ENCODE results near the gene PRIMA1.

PRIMA1 gene

GRCh38 chr14:93752980-93753561, 35.2 kb downstream of the PRIMA1 start:
- no peak for DNase-seq

- DNase-seq: no peak
Measured at GRCh38 chr14:93751946-93752655, 36.2 kb downstream of the PRIMA1 start.

DNA sequence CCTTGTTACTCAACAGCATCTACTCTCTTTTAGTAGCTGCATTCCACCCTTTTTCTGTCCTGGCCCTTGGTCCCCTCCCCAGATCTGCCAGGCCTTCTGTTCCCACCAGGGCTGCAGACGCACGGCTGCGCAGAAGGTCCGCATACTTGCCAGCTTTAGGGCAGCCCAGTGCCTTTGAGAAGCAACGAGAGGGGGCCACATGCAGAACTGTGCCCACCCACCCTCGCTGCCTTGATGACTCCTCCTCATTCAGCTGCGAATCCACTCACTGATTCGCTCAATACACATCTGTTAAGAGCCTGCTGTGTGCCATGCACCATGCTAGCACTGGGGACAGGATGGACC, 39.2 kb downstream of the PRIMA1 start:
- no peak for DNase-seq

DNA sequence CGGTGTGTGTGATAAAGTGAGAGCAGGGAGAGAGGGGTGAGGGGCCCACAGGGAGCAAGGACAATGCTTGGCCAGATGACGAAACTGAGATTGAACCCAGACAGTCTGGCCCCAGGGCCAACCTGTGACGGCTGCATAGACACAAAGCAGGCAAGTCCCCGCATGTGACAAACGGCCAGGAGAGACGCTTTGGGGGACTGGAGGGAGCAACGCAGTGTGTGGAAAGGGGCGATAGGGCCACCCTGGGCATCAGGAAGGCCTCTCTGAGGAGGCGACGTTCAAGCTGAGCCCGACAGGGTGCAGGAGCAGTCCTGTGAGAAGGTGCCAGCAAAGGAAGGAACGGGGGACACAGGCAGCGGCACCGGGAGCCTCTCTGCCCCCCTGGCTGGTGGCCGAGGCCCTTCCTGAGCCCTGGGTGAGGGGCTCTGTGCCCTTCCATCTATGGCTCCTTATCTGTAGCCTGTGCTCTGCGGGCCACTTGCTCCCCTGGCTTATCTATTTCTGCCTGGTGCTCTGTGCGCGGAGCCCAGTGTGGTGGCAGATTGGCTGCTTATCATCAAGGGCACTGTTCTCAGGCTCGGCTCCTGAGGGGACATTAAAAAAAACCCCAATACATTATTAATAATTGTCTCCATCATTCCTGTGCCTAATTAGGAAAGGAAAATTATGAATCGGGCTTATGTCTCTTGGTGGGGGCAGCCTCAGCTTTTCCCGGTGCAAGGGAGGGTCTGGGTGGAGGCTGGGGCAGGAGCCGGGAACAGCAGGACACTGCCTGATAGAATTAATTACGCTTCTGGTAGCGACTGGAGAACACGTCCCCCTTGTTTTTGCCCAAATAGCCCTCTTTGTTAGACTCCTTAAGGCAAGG, 39.8 kb downstream of the PRIMA1 start:
- no peak for DNase-seq

DNA sequence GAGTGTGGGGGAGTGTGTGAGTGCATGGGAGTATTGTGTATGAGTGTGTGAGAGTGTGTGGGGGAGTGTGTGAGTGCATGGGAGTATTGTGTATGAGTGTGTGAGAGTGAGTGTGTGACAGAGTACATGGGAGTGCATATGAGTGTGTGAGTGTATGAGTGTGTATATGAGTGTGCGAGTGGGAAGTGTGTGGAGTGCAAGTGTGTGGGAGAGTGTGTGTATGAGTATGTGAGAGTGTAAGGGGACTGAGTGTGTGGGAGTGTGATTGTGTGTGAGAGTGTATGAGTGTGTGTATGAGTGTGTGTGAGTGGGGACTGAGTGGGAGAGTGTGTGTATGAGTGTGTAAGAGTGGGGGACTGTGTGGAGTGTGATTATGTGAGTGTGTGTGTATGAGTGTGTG, 40.7 kb downstream of the PRIMA1 start:
- no peak for DNase-seq

DNA sequence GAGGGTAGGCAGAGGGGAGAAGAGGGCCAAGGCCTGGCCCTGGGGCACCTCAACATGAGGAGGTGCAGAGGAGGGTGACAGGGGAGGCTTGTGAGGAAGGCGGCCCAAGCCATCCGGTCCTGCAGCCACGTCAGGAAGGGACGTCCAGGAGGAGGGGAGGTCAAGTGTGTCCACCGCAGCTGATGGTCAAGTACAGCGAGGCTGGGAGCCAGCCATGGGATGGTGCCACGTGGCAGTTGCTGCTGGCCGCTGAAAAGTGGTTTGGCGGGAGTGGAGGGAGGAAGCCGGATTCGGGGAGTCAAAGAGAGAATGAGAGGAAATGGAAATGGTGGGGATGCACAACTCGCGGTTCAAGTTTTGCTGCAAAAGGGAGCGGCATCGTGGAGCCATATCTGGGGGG, 41.2 kb downstream of the PRIMA1 start:
- no peak for DNase-seq

- no peak for DNase-seq
Measured at GRCh38 chr14:93745603-93746273, 42.5 kb downstream of the PRIMA1 start.

- DNase-seq: no peak
Measured at GRCh38 chr14:93744876-93745275, 43.4 kb downstream of the PRIMA1 start.

DNA sequence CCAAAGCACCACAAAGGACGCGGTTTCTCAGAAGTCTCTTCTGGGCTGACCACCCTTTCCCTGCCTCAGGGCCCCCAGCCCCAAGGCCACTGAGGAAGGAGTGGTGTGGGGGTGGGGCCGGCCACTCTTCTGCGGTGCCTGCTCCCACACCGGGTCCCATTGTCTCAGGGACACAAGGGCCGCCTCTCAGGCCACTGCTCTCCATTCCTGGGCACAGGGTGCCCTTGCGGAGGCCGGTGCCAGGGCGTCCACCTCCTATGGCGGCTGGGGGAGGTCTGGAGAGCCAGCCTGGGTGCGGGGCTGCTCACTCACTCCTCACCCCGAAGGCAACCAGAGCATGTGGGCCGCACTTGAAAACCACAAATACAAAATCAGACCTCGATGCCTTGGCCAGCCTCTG, 44.1 kb downstream of the PRIMA1 start:
- DNase-seq: no peak

GRCh38 chr14:93743270-93744060, 44.8 kb downstream of the PRIMA1 start:
- DNase-seq: no peak

DNA sequence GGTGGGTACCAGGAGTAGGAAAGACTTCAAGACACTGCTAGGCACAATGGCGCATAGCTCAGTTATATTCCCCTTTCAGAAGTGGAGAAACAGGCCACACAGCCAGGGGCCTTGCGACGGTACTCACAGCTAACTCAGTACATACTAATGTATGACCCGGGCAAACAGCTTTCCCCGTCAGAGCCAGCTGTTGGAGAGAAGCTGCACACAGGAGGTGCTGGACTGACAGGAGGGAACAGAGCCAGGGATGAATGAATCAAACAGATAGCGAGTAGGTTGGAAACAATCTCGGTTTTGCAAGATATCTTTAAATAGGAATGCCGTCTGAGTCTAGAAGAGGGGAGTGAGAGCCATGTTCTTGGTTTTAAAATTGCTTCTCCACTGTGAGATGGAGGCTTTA, 45.5 kb downstream of the PRIMA1 start:
- no peak for DNase-seq

GRCh38 chr14:93741556-93742230, 46.6 kb downstream of the PRIMA1 start:
- DNase-seq: no peak

DNA sequence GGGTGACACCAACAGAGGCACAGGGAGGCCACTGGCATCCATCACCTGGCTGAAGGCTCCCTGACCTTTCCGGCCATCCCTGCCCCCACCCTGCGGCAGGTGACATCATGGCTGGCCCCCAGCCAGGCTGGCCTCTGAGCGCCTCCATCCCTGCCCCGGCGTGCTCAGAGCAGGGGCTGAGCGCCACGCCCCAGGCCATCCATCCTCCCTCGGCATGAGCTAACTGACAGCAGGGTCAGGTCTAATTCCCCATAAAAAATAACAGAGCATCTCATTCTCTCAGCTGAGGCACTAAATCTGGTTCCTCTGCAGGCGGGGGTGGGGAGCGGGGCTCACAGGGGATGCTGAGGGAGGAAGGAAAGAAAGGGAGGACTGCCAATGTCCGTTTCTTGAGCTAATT, 50.7 kb downstream of the PRIMA1 start:
- DNase-seq: no peak

GRCh38 chr14:93736378-93737014, 51.8 kb downstream of the PRIMA1 start:
- DNase-seq: no peak

GRCh38 chr14:93735206-93735605, 53.1 kb downstream of the PRIMA1 start:
- no peak for DNase-seq

DNA sequence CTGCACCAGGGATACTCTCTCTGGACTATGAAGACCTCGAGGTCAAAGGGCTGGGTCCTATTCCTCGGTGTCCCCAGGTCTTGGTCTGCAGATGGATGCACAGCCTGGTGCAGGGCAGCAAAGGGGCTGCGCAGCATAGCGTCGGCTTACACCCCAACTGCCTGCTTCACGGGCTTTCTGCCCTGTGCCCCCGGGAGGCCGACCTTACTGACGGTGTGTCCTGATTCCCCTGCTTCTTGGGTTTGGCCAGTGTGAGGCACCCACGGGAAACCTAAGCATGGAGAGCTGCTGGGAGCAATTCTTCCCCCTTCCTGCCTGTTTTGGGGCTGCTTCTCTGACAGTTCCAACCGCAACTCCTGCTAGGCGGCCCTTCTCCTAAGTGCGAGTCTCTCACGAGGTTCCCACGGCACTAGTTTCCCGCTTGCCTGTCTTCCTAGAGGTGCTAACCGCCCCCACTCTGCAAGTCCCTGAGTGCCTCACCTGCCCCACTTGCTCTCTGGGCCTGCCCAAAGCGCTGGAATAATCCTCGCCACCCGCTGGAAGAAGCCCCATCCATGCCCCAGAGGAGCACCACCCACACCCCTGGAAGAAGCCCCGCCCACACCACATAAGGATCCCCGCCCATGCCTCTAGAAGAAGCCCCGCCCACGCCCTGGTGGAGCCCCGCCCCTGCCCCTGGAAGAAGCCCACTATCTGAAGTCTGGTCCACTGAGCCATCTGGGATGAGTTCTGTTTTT, 54.0 kb downstream of the PRIMA1 start:
- DNase-seq: no peak

DNA sequence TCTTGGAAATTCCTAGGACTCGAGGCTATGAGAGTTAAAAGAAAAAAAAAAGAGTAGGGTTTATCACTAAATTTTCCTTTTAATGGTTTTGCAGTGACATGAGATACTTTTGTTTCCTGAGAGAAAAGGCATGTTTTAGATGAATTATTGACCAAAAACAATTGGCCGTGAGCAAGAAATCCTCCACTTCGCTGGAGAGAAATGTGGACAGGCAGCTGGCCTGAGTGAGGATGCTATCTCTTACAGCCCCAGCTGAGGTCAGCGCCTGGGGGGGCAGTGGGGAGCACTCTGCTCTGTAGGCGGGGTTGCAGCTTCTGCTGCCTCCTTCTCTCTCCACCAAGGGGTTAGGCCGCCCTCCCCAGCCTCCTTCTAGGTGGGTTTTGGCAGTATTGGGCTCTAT, 54.7 kb downstream of the PRIMA1 start:
- DNase-seq: no peak

DNA sequence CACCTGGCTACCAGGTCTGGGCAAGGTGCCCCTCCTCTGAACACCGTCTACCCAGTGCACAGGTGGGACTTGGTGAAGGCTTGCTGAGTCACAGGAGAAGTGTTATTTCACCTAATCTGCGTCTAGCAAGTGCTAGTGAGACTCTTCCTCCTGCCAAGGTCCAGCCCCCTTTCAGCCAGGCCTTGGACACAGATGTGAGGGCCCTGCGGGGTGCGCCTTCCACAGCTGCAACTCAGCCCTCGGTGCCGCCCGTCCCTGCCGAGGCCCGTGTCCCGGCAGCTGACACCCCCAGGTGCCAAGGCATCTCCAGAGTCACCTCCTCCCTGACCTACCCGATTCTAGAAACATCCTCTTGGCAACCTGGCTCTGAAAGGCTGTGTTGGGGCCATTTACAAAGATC, 55.1 kb downstream of the PRIMA1 start:
- DNase-seq: no peak

- no peak for DNase-seq
Measured at GRCh38 chr14:93732524-93732923, 55.8 kb downstream of the PRIMA1 start.

- DNase-seq: no peak
Measured at GRCh38 chr14:93731753-93732152, 56.5 kb downstream of the PRIMA1 start.

DNA sequence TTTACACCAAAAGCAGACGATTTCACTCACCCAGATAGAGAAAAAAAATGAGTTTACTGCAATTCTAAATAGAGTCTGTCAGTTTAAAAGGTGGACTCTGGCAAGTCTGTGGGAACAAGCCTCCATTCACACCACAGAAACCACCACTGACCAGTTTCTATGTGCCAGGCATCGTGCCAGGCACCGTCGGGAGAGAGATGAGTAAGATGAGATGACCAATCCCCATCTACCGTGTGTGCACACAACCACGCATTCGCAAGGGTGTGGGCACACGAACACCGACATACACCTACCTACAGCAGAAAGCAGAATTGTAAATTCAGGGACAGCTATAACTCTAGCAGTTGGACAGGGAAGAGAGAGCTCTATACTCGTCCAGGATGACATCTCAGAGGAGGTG, 58.3 kb downstream of the PRIMA1 start:
- no peak for DNase-seq
